ENCODE data around the gene KATNB1.
"Not testable (repeated sequence)": the region's sequence is repeated elsewhere in the genome, so short reads cannot be mapped to it uniquely, and the experiment has no call there.

KATNB1 gene

GRCh38 chr16:57791893-57792461 is 56.4 kb downstream of the KATNB1 start:
- no peaks in the 10 kb centered on the region for H3K27me3 ChIP-seq (ENCODE audit: insufficient read depth, low read length)
- no peak overlapping the region for H3K4ac ChIP-seq (ENCODE audit: low read depth, low read length)
- no peak overlapping the region for H2BK5ac ChIP-seq (ENCODE audit: low read depth, low read length, poor library complexity)
- no peak overlapping the region for H3K18ac ChIP-seq (ENCODE audit: low read length)
- H3K23ac ChIP-seq (ENCODE audit: low read length), result no peak overlapping the region
- peaks cover 7 to 15% of the 10 kb centered on the region in 2 experiments for H3K4me1 ChIP-seq (ENCODE audit: control insufficient read depth in 1 of 2, insufficient read depth in 2 of 2, low read length in 2 of 2)
- H3K27ac ChIP-seq (ENCODE audit: low read depth, low read length), result no peak overlapping the region
- no peak overlapping the region for H3K4me2 ChIP-seq (ENCODE audit: low read length)
- no peak for DNase-seq
- WGBS (ENCODE audit: extremely low coverage, insufficient coverage, insufficient read length), result no CpG with 5 or more reads among the region's 8 CpGs
- no peak overlapping the region for H2BK120ac ChIP-seq (ENCODE audit: insufficient read depth, low read length, poor library complexity)
- H2AFZ ChIP-seq (ENCODE audit: insufficient read depth, low read length, poor library complexity), result no peak overlapping the region
- H3K4me3 ChIP-seq (ENCODE audit: low read depth, low read length), result no peak overlapping the region
- H3K9me3 ChIP-seq (ENCODE audit: insufficient read depth, low read depth, low read length), result peaks cover under 1% of the 10 kb centered on the region
- H3K36me3 ChIP-seq (ENCODE audit: control insufficient read depth in 1 of 2, insufficient read depth in 2 of 2, low read length in 2 of 2), result peaks cover 41 to 54% of the 10 kb centered on the region in 2 experiments
- no peak overlapping the region for H2BK12ac ChIP-seq (ENCODE audit: low read length)
- peaks cover 2% of the 10 kb centered on the region for H3K79me1 ChIP-seq (ENCODE audit: low read length)
- H3K14ac ChIP-seq (ENCODE audit: low read length), result no peak overlapping the region
- no peak overlapping the region for H4K8ac ChIP-seq (ENCODE audit: low read depth, low read length)
- H3K79me2 ChIP-seq (ENCODE audit: control insufficient read depth, insufficient read depth, low read length, poor library complexity), result peaks cover 1% of the 10 kb centered on the region
- no peak overlapping the region for H4K91ac ChIP-seq (ENCODE audit: low read depth, low read length)
- H2AK5ac ChIP-seq (ENCODE audit: low read length), result no peak overlapping the region
- H3K9ac ChIP-seq (ENCODE audit: low read length), result no peak overlapping the region
- H4K12ac ChIP-seq (ENCODE audit: low read depth, low read length), result no peak overlapping the region

- H4K12ac ChIP-seq (ENCODE audit: low read depth, low read length), result no peak overlapping the region
- H3K4me3 ChIP-seq (ENCODE audit: low read depth, low read length), result no peak overlapping the region
- no peak overlapping the region for H2AK5ac ChIP-seq (ENCODE audit: low read length)
- H3K23ac ChIP-seq (ENCODE audit: low read length), result no peak overlapping the region
- H3K4ac ChIP-seq (ENCODE audit: low read depth, low read length), result no peak overlapping the region
- H3K18ac ChIP-seq (ENCODE audit: low read length), result no peak overlapping the region
- H3K9me3 ChIP-seq (ENCODE audit: insufficient read depth, low read depth, low read length), result no peaks in the 10 kb centered on the region
- no peak overlapping the region for H2AFZ ChIP-seq (ENCODE audit: insufficient read depth, low read length, poor library complexity)
- H2BK120ac ChIP-seq (ENCODE audit: insufficient read depth, low read length, poor library complexity), result no peak overlapping the region
- no peak overlapping the region for H4K8ac ChIP-seq (ENCODE audit: low read depth, low read length)
- H3K4me1 ChIP-seq (ENCODE audit: control insufficient read depth in 1 of 2, insufficient read depth in 2 of 2, low read length in 2 of 2), result peaks cover 31 to 40% of the 10 kb centered on the region in 2 experiments
- peaks cover 23 to 33% of the 10 kb centered on the region in 2 experiments for H3K36me3 ChIP-seq (ENCODE audit: control insufficient read depth in 1 of 2, insufficient read depth in 2 of 2, low read length in 2 of 2)
- H2BK5ac ChIP-seq (ENCODE audit: low read depth, low read length, poor library complexity), result no peak overlapping the region
- H4K91ac ChIP-seq (ENCODE audit: low read depth, low read length), result no peak overlapping the region
- H2BK12ac ChIP-seq (ENCODE audit: low read length), result no peak overlapping the region
- H3K79me2 ChIP-seq (ENCODE audit: control insufficient read depth, insufficient read depth, low read length, poor library complexity), result peaks cover 8% of the 10 kb centered on the region
- H3K79me1 ChIP-seq (ENCODE audit: low read length), result peaks cover 21% of the 10 kb centered on the region
- no peak overlapping the region for H3K9ac ChIP-seq (ENCODE audit: low read length)
- H3K27me3 ChIP-seq (ENCODE audit: insufficient read depth, low read length), result no peaks in the 10 kb centered on the region
- no peak overlapping the region for H3K4me2 ChIP-seq (ENCODE audit: low read length)
- WGBS (ENCODE audit: extremely low coverage, insufficient coverage, insufficient read length), result no CpG with 5 or more reads among the region's 18 CpGs
- no peak overlapping the region for H3K27ac ChIP-seq (ENCODE audit: low read depth, low read length)
- H3K14ac ChIP-seq (ENCODE audit: low read length), result no peak overlapping the region
- no peak for DNase-seq
Measured at GRCh38 chr16:57794849-57795430, 59.4 kb downstream of the KATNB1 start.

GRCh38 chr16:57795431-57795878 is 59.9 kb downstream of the KATNB1 start:
- no peak overlapping the region for H2BK120ac ChIP-seq (ENCODE audit: insufficient read depth, low read length, poor library complexity)
- peak; percentile 76 to 79 for DNase-seq
- H3K27ac ChIP-seq (ENCODE audit: low read depth, low read length), result no peak overlapping the region
- peaks cover 36 to 45% of the 10 kb centered on the region in 2 experiments for H3K4me1 ChIP-seq (ENCODE audit: control insufficient read depth in 1 of 2, insufficient read depth in 2 of 2, low read length in 2 of 2)
- no peak overlapping the region for H4K91ac ChIP-seq (ENCODE audit: low read depth, low read length)
- H3K14ac ChIP-seq (ENCODE audit: low read length), result peak overlapping the region; percentile 3
- no peaks in the 10 kb centered on the region for H3K9me3 ChIP-seq (ENCODE audit: insufficient read depth, low read depth, low read length)
- no peak overlapping the region for H2AFZ ChIP-seq (ENCODE audit: insufficient read depth, low read length, poor library complexity)
- peaks cover 19 to 32% of the 10 kb centered on the region in 2 experiments for H3K36me3 ChIP-seq (ENCODE audit: control insufficient read depth in 1 of 2, insufficient read depth in 2 of 2, low read length in 2 of 2)
- no peaks in the 10 kb centered on the region for H3K27me3 ChIP-seq (ENCODE audit: insufficient read depth, low read length)
- H3K23ac ChIP-seq (ENCODE audit: low read length), result no peak overlapping the region
- peaks cover 25% of the 10 kb centered on the region for H3K79me1 ChIP-seq (ENCODE audit: low read length)
- H3K9ac ChIP-seq (ENCODE audit: low read length), result no peak overlapping the region
- peak overlapping the region; percentile 20 for H3K18ac ChIP-seq (ENCODE audit: low read length)
- peak overlapping the region; percentile 9 for H2BK12ac ChIP-seq (ENCODE audit: low read length)
- peaks cover 8% of the 10 kb centered on the region for H3K79me2 ChIP-seq (ENCODE audit: control insufficient read depth, insufficient read depth, low read length, poor library complexity)
- no peak overlapping the region for H3K4me2 ChIP-seq (ENCODE audit: low read length)
- no peak overlapping the region for H2BK5ac ChIP-seq (ENCODE audit: low read depth, low read length, poor library complexity)
- no peak overlapping the region for H4K8ac ChIP-seq (ENCODE audit: low read depth, low read length)
- H2AK5ac ChIP-seq (ENCODE audit: low read length), result no peak overlapping the region
- no peak overlapping the region for H3K4ac ChIP-seq (ENCODE audit: low read depth, low read length)
- no CpG with 5 or more reads among the region's 9 CpGs for WGBS (ENCODE audit: extremely low coverage, insufficient coverage, insufficient read length)
- H4K12ac ChIP-seq (ENCODE audit: low read depth, low read length), result no peak overlapping the region
- H3K4me3 ChIP-seq (ENCODE audit: low read depth, low read length), result no peak overlapping the region

DNA sequence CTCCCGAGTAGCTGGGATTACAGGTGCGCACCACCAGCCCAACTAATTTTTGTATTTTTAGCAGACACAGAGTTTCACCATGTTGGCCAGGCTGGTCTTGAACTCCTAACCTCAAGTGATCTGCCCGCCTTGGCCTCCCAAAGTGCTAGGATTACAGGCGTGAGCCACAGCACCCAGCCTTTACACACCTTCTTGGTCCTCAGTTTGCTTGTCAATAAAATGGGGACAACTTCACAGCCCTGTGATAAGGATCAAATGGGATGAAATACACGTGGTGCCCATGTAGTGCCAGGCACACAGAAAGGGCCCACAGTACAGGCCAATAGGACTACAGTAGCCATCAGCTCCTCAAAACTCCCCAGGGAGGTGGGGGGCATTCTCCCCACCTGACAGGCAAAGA is 60.4 kb downstream of the KATNB1 start:
- not testable (repeated sequence) for H4K12ac ChIP-seq (ENCODE audit: low read depth, low read length); H3K27ac ChIP-seq (ENCODE audit: low read depth, low read length); H3K9me3 ChIP-seq (ENCODE audit: insufficient read depth, low read depth, low read length); H2AFZ ChIP-seq (ENCODE audit: insufficient read depth, low read length, poor library complexity); H3K4me3 ChIP-seq (ENCODE audit: low read depth, low read length); H3K27me3 ChIP-seq (ENCODE audit: insufficient read depth, low read length); H3K4ac ChIP-seq (ENCODE audit: low read depth, low read length); H3K4me2 ChIP-seq (ENCODE audit: low read length); H3K14ac ChIP-seq (ENCODE audit: low read length); DNase-seq; H3K23ac ChIP-seq (ENCODE audit: low read length); H3K79me2 ChIP-seq (ENCODE audit: control insufficient read depth, insufficient read depth, low read length, poor library complexity); H3K9ac ChIP-seq (ENCODE audit: low read length); H4K8ac ChIP-seq (ENCODE audit: low read depth, low read length); H2BK120ac ChIP-seq (ENCODE audit: insufficient read depth, low read length, poor library complexity)
- Histone ChIP-seq H3K18ac (ENCODE audit: low read length) (peak overlapping the region; percentile 0), H2AK5ac (ENCODE audit: low read length) (peak overlapping the region; percentile 31), H3K79me1 (ENCODE audit: low read length) (peaks cover 28% of the 10 kb centered on the region), H3K4me1 (ENCODE audit: control insufficient read depth in 1 of 2, insufficient read depth in 2 of 2, low read length in 2 of 2) (peaks cover 41 to 50% of the 10 kb centered on the region in 2 experiments), H4K91ac (ENCODE audit: low read depth, low read length) (peak overlapping the region; percentile 3), H2BK5ac (ENCODE audit: low read depth, low read length, poor library complexity) (peak overlapping the region; percentile 0), H2BK12ac (ENCODE audit: low read length) (peak overlapping the region; percentile 1), H3K36me3 (ENCODE audit: control insufficient read depth in 1 of 2, insufficient read depth in 2 of 2, low read length in 2 of 2) (peaks cover 19 to 26% of the 10 kb centered on the region in 2 experiments)
- WGBS (ENCODE audit: extremely low coverage, insufficient coverage, insufficient read length), result no CpG with 5 or more reads among the region's 5 CpGs
